ENCODE results near the gene CADPS2.

The CADPS2 gene

DNA sequence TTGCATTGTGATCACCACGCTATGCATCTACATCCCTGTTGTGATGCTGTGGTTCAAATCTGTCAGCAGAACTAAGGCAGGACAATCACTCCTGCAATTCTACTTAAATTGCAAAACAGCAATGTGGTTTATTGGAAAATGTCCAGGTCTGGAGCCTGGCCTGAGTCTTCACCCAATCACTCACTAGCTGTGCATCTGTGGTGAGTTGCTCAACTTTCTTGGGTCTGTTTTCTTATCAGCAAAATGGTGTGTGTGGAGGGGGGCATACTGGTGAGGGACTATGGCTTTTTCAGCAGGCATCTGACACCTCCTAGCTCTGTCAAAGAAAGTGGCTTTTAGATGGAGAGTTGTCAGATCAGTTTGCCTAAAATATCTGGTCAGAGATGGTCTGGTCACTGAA is 473.4 kb downstream of the CADPS2 start:
- no peak for DNase-seq (ENCODE audit: low spot score)
- in situ Hi-C loops (cut with MboI; ENCODE audit: low sequenced_read_pairs, unreplicated experiment), result no loop called here

GRCh38 chr7:122412441-122412840 is 473.8 kb downstream of the CADPS2 start:
- DNase-seq (ENCODE audit: low spot score), result no peak
- in situ Hi-C loops (cut with MboI; ENCODE audit: low sequenced_read_pairs, unreplicated experiment), result no loop called here
- no peak for TF ChIP-seq CTCF (IDR thresholded peaks at IDR 0.05; ENCODE audit: borderline replicate concordance, control extremely low read depth, extremely low read depth, insufficient read depth, missing control alignments)

More for the DNA sequence above, 473.4 kb downstream of the CADPS2 start:
- no peak for TF ChIP-seq CTCF (IDR thresholded peaks at IDR 0.05; ENCODE audit: borderline replicate concordance, control extremely low read depth, extremely low read depth, insufficient read depth, missing control alignments)

DNA sequence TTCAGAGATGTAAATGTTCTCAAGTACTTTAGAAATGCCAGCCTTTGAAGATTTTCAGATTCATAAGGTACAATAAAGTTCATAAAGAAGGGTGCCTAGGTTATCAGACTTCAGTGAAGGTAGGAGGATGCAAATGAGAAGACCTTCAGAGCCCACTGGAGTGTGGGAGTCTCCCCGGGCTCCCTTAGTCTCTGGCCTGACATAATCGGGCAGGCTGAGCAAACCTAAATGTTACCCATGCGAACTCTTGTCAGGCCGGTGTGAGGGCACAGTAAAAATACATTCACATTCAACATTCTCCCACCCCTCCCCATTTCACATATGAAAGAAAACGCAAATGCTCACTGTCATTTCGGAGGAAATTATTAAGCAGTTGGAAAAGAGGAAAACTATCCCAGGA is 479.1 kb downstream of the CADPS2 start:
- in situ Hi-C loops (cut with MboI; ENCODE audit: low sequenced_read_pairs, unreplicated experiment), result no loop called here
- no peak for DNase-seq (ENCODE audit: low spot score)
- no peak for TF ChIP-seq CTCF (IDR thresholded peaks at IDR 0.05; ENCODE audit: borderline replicate concordance, control extremely low read depth, extremely low read depth, insufficient read depth, missing control alignments)

GRCh38 chr7:122403113-122403512 is 483.1 kb downstream of the CADPS2 start:
- no peak for DNase-seq (ENCODE audit: low spot score)
- in situ Hi-C loops (cut with MboI; ENCODE audit: low sequenced_read_pairs, unreplicated experiment), result no loop called here
- no peak for TF ChIP-seq CTCF (IDR thresholded peaks at IDR 0.05; ENCODE audit: borderline replicate concordance, control extremely low read depth, extremely low read depth, insufficient read depth, missing control alignments)

- no peak for TF ChIP-seq CTCF (IDR thresholded peaks at IDR 0.05; ENCODE audit: borderline replicate concordance, control extremely low read depth, extremely low read depth, insufficient read depth, missing control alignments)
- in situ Hi-C loops (cut with MboI; ENCODE audit: low sequenced_read_pairs, unreplicated experiment), result no loop called here
- no peak for DNase-seq (ENCODE audit: low spot score)
Observed at GRCh38 chr7:122402235-122402634, 484.0 kb downstream of the CADPS2 start.

DNA sequence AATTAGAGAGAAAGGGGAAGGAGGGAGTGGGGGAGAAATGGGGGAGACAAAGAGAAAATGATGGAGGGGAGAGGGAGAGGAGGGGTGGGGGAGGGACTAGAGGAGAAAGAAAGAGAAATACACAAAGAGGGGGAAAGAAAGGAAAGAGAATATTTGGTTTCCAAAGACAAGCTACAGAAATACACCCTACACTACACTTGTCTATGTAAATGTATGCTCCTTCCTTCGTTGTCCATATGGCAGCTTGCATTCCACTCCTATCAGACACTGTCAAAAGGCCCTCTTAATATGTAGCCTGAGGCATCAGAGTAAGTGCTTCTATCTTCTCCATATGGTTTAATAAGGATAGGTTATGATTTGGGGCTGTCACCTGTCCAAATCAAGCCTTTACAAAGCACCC is 488.9 kb downstream of the CADPS2 start:
- TF ChIP-seq CTCF (IDR thresholded peaks at IDR 0.05; ENCODE audit: borderline replicate concordance, control extremely low read depth, extremely low read depth, insufficient read depth, missing control alignments), result no peak
- in situ Hi-C loops (cut with MboI; ENCODE audit: low sequenced_read_pairs, unreplicated experiment), result no loop called here
- DNase-seq (ENCODE audit: low spot score), result no peak

DNA sequence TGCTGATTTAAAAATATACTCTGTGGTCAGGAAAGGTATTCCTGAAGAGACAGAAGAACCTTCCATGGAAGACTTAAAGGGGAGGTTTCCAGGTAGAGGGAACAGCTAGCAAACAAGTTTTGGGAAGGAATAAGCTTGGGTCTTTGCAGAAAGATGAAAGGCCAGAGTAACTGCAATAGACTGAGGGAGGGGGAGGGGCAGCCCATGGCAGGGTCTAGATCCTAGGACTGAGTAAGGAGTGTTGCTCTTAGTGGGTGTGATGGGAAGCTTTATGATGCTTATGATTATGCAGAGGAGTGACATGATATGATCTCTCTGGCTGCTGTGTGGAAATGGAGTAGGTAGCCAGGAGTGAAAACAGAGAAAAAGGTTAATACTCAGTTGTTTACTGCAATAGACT is 491.7 kb downstream of the CADPS2 start:
- no peak for TF ChIP-seq CTCF (IDR thresholded peaks at IDR 0.05; ENCODE audit: borderline replicate concordance, control extremely low read depth, extremely low read depth, insufficient read depth, missing control alignments)
- in situ Hi-C loops (cut with MboI; ENCODE audit: low sequenced_read_pairs, unreplicated experiment), result no loop called here
- DNase-seq (ENCODE audit: low spot score), result no peak
